HG02884 (cell line): Measurements from ENCODE around the gene RAPGEF2.
"Not testable (repeated sequence)": the region's sequence is repeated elsewhere in the genome, so short reads cannot be mapped to it uniquely, and the experiment has no call there.

Experiments
- ATAC-seq: cut with Tn5 transposase; IDR thresholded peaks from one replicate; pipeline ENCODE4 v1.9.1; 2021; ENCODE audit warnings: mild to moderate bottlenecking, moderate library complexity; ENCODE audit not compliant: unreplicated experiment

The RAPGEF2 gene

DNA sequence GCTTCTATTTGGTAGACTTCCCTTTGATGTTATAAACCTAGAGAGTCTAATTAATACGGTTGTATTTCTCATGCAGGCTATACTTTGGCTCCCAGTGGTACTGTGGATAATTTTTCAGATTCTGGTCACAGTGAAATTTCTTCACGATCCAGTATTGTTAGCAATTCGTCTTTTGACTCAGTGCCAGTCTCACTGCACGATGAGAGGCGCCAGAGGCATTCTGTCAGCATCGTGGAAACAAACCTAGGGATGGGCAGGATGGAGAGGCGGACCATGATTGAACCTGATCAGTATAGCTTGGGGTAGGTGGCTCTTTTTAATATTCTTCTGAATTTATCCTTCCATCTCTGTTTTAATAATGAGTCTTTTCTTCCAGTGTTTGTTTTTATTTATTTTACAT lies 249.7 kb downstream of the RAPGEF2 start:
- no peak for ATAC-seq

DNA sequence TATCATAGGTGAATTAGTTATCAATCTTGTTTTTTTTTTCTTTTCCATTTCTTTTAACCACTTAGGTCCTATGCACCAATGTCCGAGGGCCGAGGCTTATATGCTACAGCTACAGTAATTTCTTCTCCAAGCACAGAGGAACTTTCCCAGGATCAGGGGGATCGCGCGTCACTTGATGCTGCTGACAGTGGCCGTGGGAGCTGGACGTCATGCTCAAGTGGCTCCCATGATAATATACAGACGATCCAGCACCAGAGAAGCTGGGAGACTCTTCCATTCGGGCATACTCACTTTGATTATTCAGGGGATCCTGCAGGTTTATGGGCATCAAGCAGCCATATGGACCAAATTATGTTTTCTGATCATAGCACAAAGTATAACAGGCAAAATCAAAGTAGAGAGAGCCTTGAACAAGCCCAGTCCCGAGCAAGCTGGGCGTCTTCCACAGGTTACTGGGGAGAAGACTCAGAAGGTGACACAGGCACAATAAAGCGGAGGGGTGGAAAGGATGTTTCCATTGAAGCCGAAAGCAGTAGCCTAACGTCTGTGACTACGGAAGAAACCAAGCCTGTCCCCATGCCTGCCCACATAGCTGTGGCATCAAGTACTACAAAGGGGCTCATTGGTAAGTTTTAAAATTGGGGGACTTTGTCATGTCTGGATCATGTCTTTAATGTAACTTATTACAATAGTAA lies 250.7 kb downstream of the RAPGEF2 start:
- no peak for ATAC-seq

DNA sequence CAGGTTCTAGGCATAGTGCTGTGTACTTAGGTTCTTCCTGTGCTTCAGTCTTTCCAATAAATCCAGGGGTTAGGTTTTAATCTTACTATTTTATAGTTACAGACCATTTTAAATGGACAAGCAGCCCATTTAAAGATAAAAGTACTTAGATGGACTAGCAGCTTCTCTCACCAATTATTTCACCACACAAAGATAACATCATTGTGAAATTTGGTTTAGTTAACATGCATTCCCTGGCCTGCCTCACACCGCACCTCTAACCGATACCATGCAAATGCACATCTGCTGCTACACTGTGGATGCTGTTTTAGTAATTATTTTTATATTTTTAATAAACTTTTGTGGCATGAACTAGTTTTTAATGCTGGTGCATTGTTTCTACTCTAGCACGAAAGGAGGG lies 252.6 kb downstream of the RAPGEF2 start:
- ATAC-seq, result no peak

- no peak for ATAC-seq
These were observed 254.5 kb downstream of the RAPGEF2 start for GRCh38 chr4:159357350-159357749.

DNA sequence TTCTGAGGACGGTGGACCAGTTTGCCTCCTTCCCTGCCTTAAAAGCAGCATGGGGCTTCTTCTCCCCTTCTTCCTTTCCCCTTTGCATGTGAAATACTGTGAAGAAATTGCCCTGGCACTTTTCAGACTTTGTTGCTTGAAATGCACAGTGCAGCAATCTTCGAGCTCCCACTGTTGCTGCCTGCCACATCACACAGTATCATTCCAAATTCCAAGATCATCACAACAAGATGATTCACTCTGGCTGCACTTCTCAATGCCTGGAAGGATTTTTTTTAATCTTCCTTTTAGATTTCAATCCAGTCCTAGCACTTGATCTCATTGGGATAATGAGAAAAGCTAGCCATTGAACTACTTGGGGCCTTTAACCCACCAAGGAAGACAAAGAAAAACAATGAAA lies 255.3 kb downstream of the RAPGEF2 start:
- no peak for ATAC-seq

GRCh38 chr4:159360549-159360948 lies 257.7 kb downstream of the RAPGEF2 start:
- ATAC-seq, result no peak

DNA sequence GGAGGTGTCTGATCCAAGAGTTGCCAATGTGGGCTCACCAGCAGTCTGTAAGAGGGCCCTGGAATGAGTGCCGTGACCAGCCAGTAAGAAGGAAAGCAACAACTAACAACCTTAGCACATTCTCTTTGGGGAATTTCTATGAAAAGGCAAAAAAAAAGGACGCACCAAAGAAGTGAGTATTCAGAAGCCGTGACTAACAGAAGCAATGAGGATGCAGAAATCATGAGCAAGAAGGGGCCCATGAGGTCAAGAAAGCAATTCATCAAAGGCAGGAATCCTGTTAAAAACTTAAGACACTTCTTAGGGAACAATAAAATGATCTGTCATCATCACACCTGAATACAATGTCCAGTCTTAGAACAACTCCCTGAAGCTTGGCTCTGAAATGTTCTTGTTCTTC lies 260.5 kb downstream of the RAPGEF2 start:
- ATAC-seq, result no peak

- no peak for ATAC-seq
These were observed 264.3 kb downstream of the RAPGEF2 start for GRCh38 chr4:159366966-159367780.

GRCh38 chr4:159367781-159368080 lies 264.9 kb downstream of the RAPGEF2 start:
- ATAC-seq, result peak; percentile 70

- no peak for ATAC-seq
These were observed 265.4 kb downstream of the RAPGEF2 start for GRCh38 chr4:159368320-159368719.

DNA sequence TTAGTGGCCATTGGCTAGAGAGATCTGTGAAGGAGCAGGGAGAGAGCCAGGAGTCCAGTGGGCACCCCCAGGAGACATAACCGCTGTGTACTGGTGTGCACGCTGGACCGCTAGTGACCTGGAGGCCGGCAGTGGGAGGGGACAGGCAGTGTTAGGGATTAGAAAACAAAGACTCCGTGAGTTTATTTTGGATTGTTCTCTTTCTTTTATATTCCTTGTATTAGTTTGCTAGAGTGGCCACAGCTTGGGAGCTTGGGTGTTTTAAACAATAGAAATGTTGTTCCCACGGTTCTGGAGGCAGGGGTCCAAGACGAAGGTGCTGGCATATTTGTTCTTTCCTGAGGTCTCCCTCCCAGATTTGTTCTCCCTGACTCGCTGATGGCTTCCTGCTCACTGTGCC lies 266.4 kb downstream of the RAPGEF2 start:
- ATAC-seq, result no peak

GRCh38 chr4:159370286-159370685 lies 267.4 kb downstream of the RAPGEF2 start:
- no peak for ATAC-seq

GRCh38 chr4:159374749-159375530 lies 272.1 kb downstream of the RAPGEF2 start:
- no peak for ATAC-seq

- ATAC-seq, result no peak
These were observed 273.4 kb downstream of the RAPGEF2 start for GRCh38 chr4:159376289-159376688.

DNA sequence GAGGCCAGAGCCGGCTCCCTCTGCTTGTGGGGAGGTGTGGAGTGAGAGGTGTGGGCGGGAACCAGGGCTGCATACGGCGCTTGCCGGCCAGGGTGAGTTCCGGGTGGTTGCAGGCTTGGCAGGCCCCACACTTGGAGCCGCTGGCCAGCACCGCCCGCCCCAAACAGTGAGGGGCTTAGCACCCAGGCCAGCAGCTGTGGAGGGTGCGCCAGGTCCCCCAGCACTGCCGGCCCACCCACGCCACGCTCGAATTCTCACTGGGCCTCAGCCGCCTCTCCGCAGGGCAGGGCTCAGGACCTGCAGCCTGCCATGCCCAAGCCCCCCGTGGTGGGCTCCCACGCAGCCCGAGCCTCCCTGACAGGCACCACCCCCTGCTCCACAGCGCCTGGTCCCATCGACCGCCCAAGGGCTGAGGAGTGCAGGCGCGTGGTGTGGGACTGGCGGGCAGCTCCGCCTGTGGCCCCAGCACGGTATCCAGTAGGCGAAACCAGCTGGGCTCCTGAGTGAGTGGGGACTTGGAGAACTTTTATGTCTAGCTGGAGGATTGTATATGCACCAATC lies 275.3 kb downstream of the RAPGEF2 start:
- no peak for ATAC-seq

DNA sequence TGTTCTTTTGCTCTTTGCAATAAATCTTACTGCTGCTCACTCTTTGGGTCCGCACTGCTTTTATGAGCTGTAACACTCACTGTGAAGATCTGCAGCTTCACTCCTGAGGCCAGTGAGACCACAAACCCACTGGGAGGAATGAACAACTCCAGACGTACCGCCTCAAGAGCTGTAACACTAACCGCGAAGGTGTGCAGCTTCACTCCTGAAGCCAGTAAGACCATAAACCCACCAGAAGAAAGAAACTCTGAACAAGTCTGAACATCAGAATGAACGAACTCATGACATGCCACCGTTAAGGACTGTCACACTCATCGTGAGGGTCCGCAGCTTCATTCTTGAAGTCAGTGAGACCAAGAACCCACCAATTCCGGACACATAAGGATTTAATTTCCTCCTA lies 276.2 kb downstream of the RAPGEF2 start:
- not testable (repeated sequence) for ATAC-seq

- ATAC-seq, result no peak
These were observed 277.0 kb downstream of the RAPGEF2 start for GRCh38 chr4:159379836-159380235.

DNA sequence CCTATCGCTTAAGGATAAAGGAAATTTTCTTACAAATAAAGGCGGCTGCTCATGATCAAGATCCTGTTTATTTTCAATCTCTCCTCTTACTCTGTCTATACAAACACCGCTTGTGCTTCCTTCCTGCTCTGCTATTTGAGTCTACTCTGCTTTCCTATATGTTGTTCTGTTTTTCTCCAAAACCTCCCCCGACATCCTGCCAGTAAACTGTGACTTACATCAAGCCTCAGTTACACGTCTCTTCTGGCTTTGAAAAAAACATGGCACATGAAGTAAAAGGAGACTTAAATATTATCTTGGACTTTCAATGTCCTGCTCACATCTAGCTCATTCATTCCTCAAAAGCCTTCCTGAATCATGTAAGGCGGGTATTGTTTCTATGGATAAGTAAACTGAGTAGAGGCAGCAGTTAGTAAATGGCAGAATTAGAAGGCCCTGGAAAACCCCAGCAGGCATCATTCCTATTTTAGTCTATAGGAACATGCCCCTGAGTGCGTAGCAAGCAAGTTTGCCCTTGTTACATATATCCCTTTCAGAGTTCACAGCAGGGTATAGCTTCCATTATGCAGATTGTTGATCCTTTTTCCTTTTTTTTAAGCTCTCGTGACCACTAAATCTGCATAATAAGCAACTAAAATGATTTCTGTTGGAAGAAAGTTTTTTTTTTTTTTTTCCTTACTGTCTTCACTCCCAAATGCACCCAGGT lies 280.1 kb downstream of the RAPGEF2 start:
- ATAC-seq, result no peak

DNA sequence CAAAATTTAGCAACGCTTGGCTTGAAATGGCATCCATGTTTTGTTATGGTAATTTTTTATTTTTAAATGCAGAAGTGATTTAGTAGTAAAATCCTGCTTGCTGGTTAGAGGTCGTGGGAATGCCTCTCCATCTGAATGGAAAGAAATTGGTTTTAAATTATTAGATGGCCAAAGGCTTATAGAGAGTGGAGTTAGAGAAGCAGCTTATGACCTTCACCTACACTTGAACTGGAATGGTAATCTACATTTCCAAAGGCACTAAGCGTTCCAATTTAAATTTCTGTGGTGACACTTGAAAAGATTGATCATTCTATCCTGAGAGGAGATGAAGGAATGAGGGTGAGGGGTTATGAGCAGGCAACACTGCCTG lies 280.7 kb downstream of the RAPGEF2 start:
- ATAC-seq, result no peak

DNA sequence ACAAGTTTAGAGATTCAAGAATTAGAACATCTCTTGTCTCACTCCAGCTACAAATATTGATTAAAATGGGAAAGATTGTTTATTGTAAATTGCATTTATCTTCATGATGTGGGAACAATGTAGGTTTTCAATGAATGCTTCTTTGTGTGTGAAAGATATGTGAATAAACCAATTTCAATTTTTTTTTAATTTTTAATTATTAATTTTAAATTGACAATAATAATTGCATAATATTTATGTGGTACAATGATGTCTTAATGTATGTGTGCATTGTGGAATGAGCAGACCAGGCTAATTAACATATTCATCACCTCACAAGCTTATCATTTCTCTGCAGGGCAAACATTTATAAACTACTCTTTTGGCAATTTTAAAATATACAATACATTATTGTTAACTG lies 281.1 kb downstream of the RAPGEF2 start:
- no peak for ATAC-seq

DNA sequence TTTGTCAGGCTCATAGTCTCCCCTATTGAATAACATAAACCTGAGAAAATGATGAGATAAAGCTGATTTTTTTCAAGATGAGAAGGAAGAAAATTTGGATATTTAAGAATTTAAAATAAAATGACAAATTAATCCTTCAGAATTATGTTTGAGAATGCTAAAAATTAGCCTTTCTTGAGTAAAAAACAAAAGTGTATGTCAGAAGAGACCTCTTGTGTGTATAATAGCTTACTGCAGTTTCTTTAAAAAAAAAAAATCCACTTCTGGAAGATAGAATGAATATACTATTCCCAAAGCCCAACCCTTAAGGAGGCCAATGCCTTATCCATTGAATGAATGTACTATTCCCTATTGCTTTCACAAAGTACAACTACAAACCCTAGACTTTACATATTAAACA lies 281.8 kb downstream of the RAPGEF2 start:
- ATAC-seq, result no peak
